PFSK-1 (cell line): ENCODE measurements around the gene PRODH.
A peak's percentile ranks its signal among the peaks of the same experiment; 100 is the strongest.

Source experiments
- POLR2AphosphoS5 ChIP-seq: IDR thresholded peaks from 2 replicates; pipeline ENCODE4 v1.6.1; 2012; ENCODE audit warnings: low read depth, mild to moderate bottlenecking, control low read depth, low read length, moderate library complexity
- TAF1 ChIP-seq: IDR thresholded peaks from 2 replicates; pipeline ENCODE4 v1.6.1; 2012; ENCODE audit warnings: low read length, control low read depth, borderline replicate concordance; ENCODE audit not compliant: insufficient read depth
- TF ChIP-seq, protein P1 (sequence below), 2 experiments: IDR thresholded peaks; 2 replicates each; pipeline versions ENCODE4 v1.6.1 to v1.8.0; 2011 to 2012; ENCODE audit warnings: low read depth in 2 of 2, low read length in 2 of 2, control low read depth in 1 of 2, inconsistent platforms in 1 of 2, mild to moderate bottlenecking in 1 of 2, moderate library complexity in 1 of 2; ENCODE audit not compliant: insufficient read depth in 1 of 2

DNA sequence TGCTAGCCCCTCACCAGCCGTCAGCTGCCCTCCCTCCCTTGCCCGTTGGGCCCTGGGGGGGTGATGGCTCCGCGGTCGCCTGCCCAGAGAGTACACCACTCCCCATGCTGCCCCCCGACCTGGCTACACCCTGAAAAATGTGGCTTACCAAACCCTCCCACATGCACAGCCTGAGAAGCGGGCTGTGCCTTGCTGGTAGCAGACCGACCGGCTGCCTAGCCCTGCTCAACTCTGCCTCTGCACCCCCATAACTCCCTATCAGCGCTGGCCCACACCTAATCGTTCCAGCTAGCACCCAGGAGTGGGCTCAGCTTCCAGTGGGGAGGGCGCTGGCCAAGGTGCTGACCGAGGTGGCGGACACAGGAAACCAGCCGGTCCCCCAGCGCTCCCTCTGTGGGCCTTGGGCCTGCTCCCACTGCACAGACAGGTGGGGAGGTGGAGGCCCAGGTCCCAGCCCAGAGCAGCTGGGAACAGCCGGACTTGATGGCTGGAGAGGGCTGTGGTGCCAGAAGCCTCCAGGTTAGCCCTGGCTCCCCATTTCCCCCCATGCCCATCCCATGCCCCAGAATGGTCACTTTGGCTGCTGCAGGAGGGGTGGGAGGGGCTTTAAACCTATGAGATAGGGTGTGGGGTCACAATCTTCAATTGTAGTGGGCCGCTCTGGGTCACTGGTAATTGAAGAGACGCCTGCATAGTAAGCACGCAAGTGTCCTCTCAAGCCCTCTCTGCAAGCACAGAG, 32.1 kb upstream of the PRODH start:
- TF ChIP-seq, protein P1, sequence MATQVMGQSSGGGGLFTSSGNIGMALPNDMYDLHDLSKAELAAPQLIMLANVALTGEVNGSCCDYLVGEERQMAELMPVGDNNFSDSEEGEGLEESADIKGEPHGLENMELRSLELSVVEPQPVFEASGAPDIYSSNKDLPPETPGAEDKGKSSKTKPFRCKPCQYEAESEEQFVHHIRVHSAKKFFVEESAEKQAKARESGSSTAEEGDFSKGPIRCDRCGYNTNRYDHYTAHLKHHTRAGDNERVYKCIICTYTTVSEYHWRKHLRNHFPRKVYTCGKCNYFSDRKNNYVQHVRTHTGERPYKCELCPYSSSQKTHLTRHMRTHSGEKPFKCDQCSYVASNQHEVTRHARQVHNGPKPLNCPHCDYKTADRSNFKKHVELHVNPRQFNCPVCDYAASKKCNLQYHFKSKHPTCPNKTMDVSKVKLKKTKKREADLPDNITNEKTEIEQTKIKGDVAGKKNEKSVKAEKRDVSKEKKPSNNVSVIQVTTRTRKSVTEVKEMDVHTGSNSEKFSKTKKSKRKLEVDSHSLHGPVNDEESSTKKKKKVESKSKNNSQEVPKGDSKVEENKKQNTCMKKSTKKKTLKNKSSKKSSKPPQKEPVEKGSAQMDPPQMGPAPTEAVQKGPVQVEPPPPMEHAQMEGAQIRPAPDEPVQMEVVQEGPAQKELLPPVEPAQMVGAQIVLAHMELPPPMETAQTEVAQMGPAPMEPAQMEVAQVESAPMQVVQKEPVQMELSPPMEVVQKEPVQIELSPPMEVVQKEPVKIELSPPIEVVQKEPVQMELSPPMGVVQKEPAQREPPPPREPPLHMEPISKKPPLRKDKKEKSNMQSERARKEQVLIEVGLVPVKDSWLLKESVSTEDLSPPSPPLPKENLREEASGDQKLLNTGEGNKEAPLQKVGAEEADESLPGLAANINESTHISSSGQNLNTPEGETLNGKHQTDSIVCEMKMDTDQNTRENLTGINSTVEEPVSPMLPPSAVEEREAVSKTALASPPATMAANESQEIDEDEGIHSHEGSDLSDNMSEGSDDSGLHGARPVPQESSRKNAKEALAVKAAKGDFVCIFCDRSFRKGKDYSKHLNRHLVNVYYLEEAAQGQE (IDR thresholded peaks at IDR 0.05; ENCODE audit: insufficient read depth in 1 of 2, low read depth in 2 of 2, low read length in 2 of 2): peak; percentile 91 to 93
- TF ChIP-seq POLR2AphosphoS5 (no peak), TAF1 (no peak)
